Coronary artery (tissue), 2 donors: ENCODE measurements around the gene USP2.

Experiments used
- DNase-seq: peaks from one replicate; pipeline ENCODE4 v3.0.0-alpha.2; 2017; ENCODE audit warnings: low spot score
- H3K27ac ChIP-seq, 2 donors: fragments of 200-600 bp; sonication (generic); one replicate each; pipeline ENCODE4 v1.5.1; 2016 to 2019
- H3K4me3 ChIP-seq: fragments of 200-600 bp; sonication (generic); 2 replicates; pipeline ENCODE4 v1.5.1; 2016; ENCODE audit warnings: mild to moderate bottlenecking, moderate library complexity
- CTCF ChIP-seq: fragments of 200-600 bp; sonication (generic); IDR thresholded peaks from one replicate; pipeline ENCODE4 v1.5.1; 2019; ENCODE audit warnings: antibody characterized with exemption

Gene USP2

GRCh38 chr11:119357074-119357473 is 24.4 kb downstream of the USP2 start:
- Histone ChIP-seq H3K4me3 (peak overlapping the region; percentile 73), H3K27ac (peak overlapping the region; percentile 52 to 63)
- TF ChIP-seq CTCF, result no peak
- no peak for DNase-seq

- no peak for DNase-seq
- TF ChIP-seq CTCF, result peak; percentile 94
- peak overlapping the region; percentile 73 for H3K4me3 ChIP-seq
- peak overlapping the region; percentile 52 to 71 for H3K27ac ChIP-seq
Observed at GRCh38 chr11:119356349-119357031, 25.0 kb downstream of the USP2 start.

- no peak for DNase-seq
- no peak for TF ChIP-seq CTCF
- no peak overlapping the region for H3K27ac ChIP-seq
- no peak overlapping the region for H3K4me3 ChIP-seq
Observed at GRCh38 chr11:119355091-119355843, 26.2 kb downstream of the USP2 start.

- DNase-seq, result no peak
Observed at GRCh38 chr11:119352857-119353260, 28.6 kb downstream of the USP2 start.

GRCh38 chr11:119351232-119351631 is 30.3 kb downstream of the USP2 start:
- Histone ChIP-seq H3K4me3 (no peak overlapping the region), H3K27ac (no peak overlapping the region)
- DNase-seq, result no peak
- TF ChIP-seq CTCF, result no peak

More at GRCh38 chr11:119352857-119353260, 28.6 kb downstream of the USP2 start:
- Histone ChIP-seq H3K27ac (no peak overlapping the region), H3K4me3 (no peak overlapping the region)
- no peak for TF ChIP-seq CTCF

GRCh38 chr11:119350302-119350701 is 31.2 kb downstream of the USP2 start:
- Histone ChIP-seq H3K4me3 (no peak overlapping the region), H3K27ac (no peak overlapping the region)
- DNase-seq, result no peak
- no peak for TF ChIP-seq CTCF
